PC-9 (cell line): ENCODE results near the gene DDX6.

Experiments
- CTCF ChIP-seq: fragments of 200-600 bp; sonication (generic); conservative IDR thresholded peaks from 2 replicates; pipeline ENCODE4 v1.6.1; 2017; ENCODE audit warnings: mixed run types, antibody characterized with exemption, mild to moderate bottlenecking, moderate library complexity
- EZH2 ChIP-seq: fragments of 200-600 bp; sonication (generic); IDR thresholded peaks from 2 replicates; pipeline ENCODE4 v1.8.0; 2017; ENCODE audit warnings: antibody characterized with exemption, low read depth

- no peak for TF ChIP-seq EZH2
- no peak for TF ChIP-seq CTCF
Observed at GRCh38 chr11:118749429-118749828, 41.5 kb downstream of the DDX6 start.
